H1 (cell line): ENCODE results near the gene PPIB. TPM values are rescaled to one million over a fixed set of nuclear protein-coding genes. Genes with fewer than 3 reads are reported as not detected.

Source experiments
- CHD2 ChIP-seq: IDR thresholded peaks from 2 replicates; pipeline ENCODE4 v1.6.1; 2012; ENCODE audit warnings: low read length, improper control_type of control experiment
- CHD7 ChIP-seq: fragments of 300-600 bp; sonication (generic); IDR thresholded peaks from 2 replicates; pipeline ENCODE4 v1.7.1; 2012; ENCODE audit warnings: low read length, moderate library complexity, mild to moderate bottlenecking, inconsistent platforms; ENCODE audit not compliant: insufficient replicate concordance
- POLR2AphosphoS5 ChIP-seq: IDR thresholded peaks from 2 replicates; pipeline ENCODE4 v1.6.1; 2011; ENCODE audit warnings: low read depth, low read length
- SP2 ChIP-seq: IDR thresholded peaks from 2 replicates; pipeline ENCODE4 v1.6.1; 2012; ENCODE audit warnings: mild to moderate bottlenecking, low read length, inconsistent platforms
- TAF7 ChIP-seq: optimal IDR thresholded peaks from 2 replicates; pipeline ENCODE3; 2011; ENCODE audit warnings: low read depth, mild to moderate bottlenecking, inconsistent platforms, low read length, moderate library complexity, borderline replicate concordance
- polyA plus RNA-seq, 7 experiments: library from polyadenylated mRNA; depleted of rRNA in 3 of 7; stranded (reverse) in 5 of 7; unstranded in 2 of 7; fragments of >200 nt in 5 of 7; fragments of 200-250 nt in 2 of 7; gene quantifications; 1 replicate in 5 of 7; 2 replicates in 1 of 7; 4 replicates in 1 of 7; pipeline versions ENCODE4 v1.2.1 to v1.2.3, GENCODE V29; 2011 to 2013; ENCODE audit warnings: missing spikeins in 2 of 7, mixed read lengths in 2 of 7
- total RNA-seq: library from RNA; stranded (reverse); fragmentation: NEBNext Ultra II Directional; extraction: Animal tissue kit (Norgen Biotek cat#: 25700); gene quantifications from 2 replicates; pipeline ENCODE4 v1.2.1, GENCODE V29; 2021

The PPIB gene
- total and polyA plus RNA-seq, 2 of the 8 experiments (the other 6 are each of a cell fraction or from before 2014, with no cell fraction given), result 558 to 579 TPM

DNA sequence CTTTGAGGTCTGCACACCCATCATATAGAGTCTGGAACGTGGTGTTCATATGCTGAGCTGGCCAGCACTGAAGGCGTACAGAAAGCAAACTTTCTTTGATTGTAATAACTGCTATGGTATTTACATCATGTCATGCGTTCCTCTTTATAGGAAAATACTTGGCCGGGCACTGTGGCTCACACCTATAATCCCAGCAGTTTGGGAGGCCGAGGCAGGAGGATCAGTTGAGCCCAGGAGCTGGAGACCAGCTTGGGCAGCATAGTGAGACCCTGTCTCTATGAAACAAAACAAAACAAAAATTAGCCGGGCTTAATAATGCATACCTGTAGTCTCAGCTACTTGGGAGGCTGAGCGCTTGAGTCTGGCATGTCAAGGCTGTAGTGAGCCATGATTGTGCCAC is 14.7 kb downstream of the PPIB start (continued):
- no peak for TF ChIP-seq POLR2AphosphoS5
- TF ChIP-seq CHD2, result no peak
- no peak for TF ChIP-seq TAF7
- TF ChIP-seq SP2, result no peak
- TF ChIP-seq CHD7, result no peak
